H1 (cell line): ENCODE results near the gene P4HA1.

Experiments used
- BACH1 ChIP-seq: IDR thresholded peaks from 2 replicates; pipeline ENCODE4 v1.6.1; 2012; ENCODE audit warnings: low read length, improper control_type of control experiment
- BCL11A ChIP-seq, 2 experiments: IDR thresholded peaks; one replicate each; pipeline ENCODE4 v1.6.1; 2011; ENCODE audit warnings: low read depth in 2 of 2, low read length in 2 of 2, mild to moderate bottlenecking in 2 of 2
- CREB1 ChIP-seq: IDR thresholded peaks from 2 replicates; pipeline ENCODE4 v1.6.1; 2012; ENCODE audit warnings: inconsistent platforms
- CTCF ChIP-seq, 3 experiments: IDR thresholded peaks; 1 replicate in 2 of 3; 2 replicates in 1 of 3; pipeline versions ENCODE4 v1.5.1 to v1.6.1; 2011; ENCODE audit warnings: low read length in 3 of 3, mild to moderate bottlenecking in 3 of 3, inconsistent platforms in 2 of 3, low read depth in 1 of 3, moderate library complexity in 1 of 3; ENCODE audit not compliant: insufficient read depth in 1 of 3; ENCODE audit errors: control extremely low read depth in 1 of 3
- EZH2 ChIP-seq: fragments of 200-600 bp; sonication (generic); IDR thresholded peaks from 2 replicates; pipeline ENCODE4 v1.7.1; 2012; ENCODE audit warnings: low read depth, mild to moderate bottlenecking, moderate library complexity, low read length, inconsistent platforms; ENCODE audit not compliant: severe bottlenecking
- JUND ChIP-seq: IDR thresholded peaks from 2 replicates; pipeline ENCODE4 v1.6.1; 2011; ENCODE audit warnings: mild to moderate bottlenecking, improper control_type of control experiment, low read length
- POLR2A ChIP-seq, 2 experiments: IDR thresholded peaks; 1 replicate in 1 of 2; 2 replicates in 1 of 2; pipeline ENCODE4 v1.6.1; 2011; ENCODE audit warnings: low read depth in 2 of 2, low read length in 2 of 2, mild to moderate bottlenecking in 2 of 2; ENCODE audit errors: control extremely low read depth in 1 of 2
- RFX5 ChIP-seq: IDR thresholded peaks from 2 replicates; pipeline ENCODE4 v1.6.1; 2011; ENCODE audit warnings: low read depth, low read length, improper control_type of control experiment, borderline replicate concordance
- RNF2 ChIP-seq: fragments of 200-900, 300-1000 bp; sonication (generic); IDR thresholded peaks from 2 replicates; pipeline ENCODE4 v1.7.1; 2016; ENCODE audit warnings: borderline replicate concordance, low read depth, mild to moderate bottlenecking, antibody characterized with exemption, low read length; ENCODE audit not compliant: poor library complexity, severe bottlenecking; ENCODE audit errors: missing control alignments
- RXRA ChIP-seq: IDR thresholded peaks from 2 replicates; pipeline ENCODE4 v1.6.1; 2011; ENCODE audit warnings: low read depth, mild to moderate bottlenecking, low read length, moderate library complexity; ENCODE audit not compliant: insufficient read depth
- SP1 ChIP-seq: IDR thresholded peaks from 2 replicates; pipeline ENCODE4 v1.6.1; 2011; ENCODE audit warnings: low read depth, low read length
- SP2 ChIP-seq: IDR thresholded peaks from 2 replicates; pipeline ENCODE4 v1.6.1; 2012; ENCODE audit warnings: mild to moderate bottlenecking, low read length, inconsistent platforms
- ZNF274 ChIP-seq: IDR thresholded peaks from 2 replicates; pipeline ENCODE4 v1.7.0; 2012; ENCODE audit warnings: low read length, borderline replicate concordance; ENCODE audit errors: extremely low read depth

- TF ChIP-seq CTCF (IDR thresholded peaks at IDR 0.05; ENCODE audit: control extremely low read depth in 1 of 3, insufficient read depth in 1 of 3, low read depth in 1 of 3, low read length in 3 of 3) (no peak), RXRA (no peak), BACH1 (no peak), JUND (no peak), EZH2 (no peak), RNF2 (no peak), RFX5 (no peak), SP2 (no peak), POLR2A (IDR thresholded peaks at IDR 0.05; ENCODE audit: control extremely low read depth in 1 of 2, low read depth in 2 of 2, low read length in 2 of 2) (no peak), BCL11A (IDR thresholded peaks at IDR 0.05; ENCODE audit: low read depth in 2 of 2, low read length in 2 of 2) (no peak), SP1 (no peak), CREB1 (no peak), ZNF274 (no peak)
These were observed 8.4 kb downstream of the P4HA1 start for GRCh38 chr10:73088304-73088703.
